ENCODE measurements around the gene CORO2B. TPM values are rescaled to one million over a fixed set of nuclear protein-coding genes. Genes with fewer than 3 reads are reported as not detected.

CORO2B gene
- total and polyA plus RNA-seq, 2 experiments from 2014 or later, result 1.6 to 4.6 TPM

DNA sequence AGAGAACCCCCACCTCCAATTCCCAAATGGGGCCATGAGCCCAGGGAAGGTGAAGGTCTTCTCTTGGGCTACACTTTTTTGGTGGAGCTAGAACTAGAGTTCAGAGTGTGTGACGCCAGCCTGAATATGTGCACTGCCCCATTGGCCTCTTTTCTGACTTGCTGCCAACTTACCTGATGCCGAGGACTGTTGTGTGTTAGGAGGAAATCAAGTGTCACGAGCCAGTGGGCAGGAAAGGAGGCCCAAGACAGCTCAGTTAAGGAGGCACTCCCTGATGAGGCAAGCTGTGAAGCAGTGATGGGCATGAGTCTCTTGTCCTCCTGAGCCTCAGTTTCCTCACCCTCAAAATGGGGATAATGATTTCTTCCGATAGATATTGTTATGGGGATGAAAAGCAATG is 134.1 kb downstream of the CORO2B start (continued):
- TF ChIP-seq, protein P1, sequence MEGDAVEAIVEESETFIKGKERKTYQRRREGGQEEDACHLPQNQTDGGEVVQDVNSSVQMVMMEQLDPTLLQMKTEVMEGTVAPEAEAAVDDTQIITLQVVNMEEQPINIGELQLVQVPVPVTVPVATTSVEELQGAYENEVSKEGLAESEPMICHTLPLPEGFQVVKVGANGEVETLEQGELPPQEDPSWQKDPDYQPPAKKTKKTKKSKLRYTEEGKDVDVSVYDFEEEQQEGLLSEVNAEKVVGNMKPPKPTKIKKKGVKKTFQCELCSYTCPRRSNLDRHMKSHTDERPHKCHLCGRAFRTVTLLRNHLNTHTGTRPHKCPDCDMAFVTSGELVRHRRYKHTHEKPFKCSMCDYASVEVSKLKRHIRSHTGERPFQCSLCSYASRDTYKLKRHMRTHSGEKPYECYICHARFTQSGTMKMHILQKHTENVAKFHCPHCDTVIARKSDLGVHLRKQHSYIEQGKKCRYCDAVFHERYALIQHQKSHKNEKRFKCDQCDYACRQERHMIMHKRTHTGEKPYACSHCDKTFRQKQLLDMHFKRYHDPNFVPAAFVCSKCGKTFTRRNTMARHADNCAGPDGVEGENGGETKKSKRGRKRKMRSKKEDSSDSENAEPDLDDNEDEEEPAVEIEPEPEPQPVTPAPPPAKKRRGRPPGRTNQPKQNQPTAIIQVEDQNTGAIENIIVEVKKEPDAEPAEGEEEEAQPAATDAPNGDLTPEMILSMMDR (conservative IDR thresholded peaks at IDR 0.05; ENCODE audit: low read depth in 2 of 2), result no peak
- TF ChIP-seq NANOG (IDR thresholded peaks at IDR 0.05; ENCODE audit: borderline replicate concordance) (no peak), JUNB (IDR thresholded peaks at IDR 0.05; ENCODE audit: unreplicated experiment) (no peak)

DNA sequence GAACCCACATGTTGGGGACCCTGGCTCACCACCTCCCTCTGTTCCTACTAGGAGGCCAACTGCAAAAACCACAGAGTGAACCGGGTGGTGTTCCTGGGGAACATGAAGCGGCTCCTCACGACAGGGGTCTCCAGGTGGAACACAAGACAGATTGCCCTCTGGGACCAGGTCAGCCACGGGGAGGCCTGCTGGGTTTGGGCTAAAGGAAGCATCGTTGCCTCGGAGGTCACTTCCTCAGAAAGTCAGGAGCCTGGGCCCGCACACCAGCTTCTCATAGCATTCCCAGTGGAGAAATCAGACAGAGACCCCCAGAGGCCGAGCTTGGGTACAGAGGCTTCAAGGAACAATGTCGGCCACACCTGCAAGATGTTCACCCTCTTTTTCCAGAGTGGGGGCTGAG is 135.1 kb downstream of the CORO2B start:
- ATAC-seq (no peak; the same call in 2 of the 3 replicates), DNase-seq (ENCODE audit: low spot score) (no peak)
- Mint-ChIP-seq H3K4me3 (no peak overlapping the region), H3K4me1 (no peaks in the 10 kb centered on the region), H3K9me3 (no peaks in the 10 kb centered on the region), H3K27me3 (ENCODE audit: insufficient read depth, low read depth, poor library complexity) (peaks cover 8% of the 10 kb centered on the region), H3K27ac (no peak overlapping the region), H3K36me3 (ENCODE audit: low read depth) (no peaks in the 10 kb centered on the region; the same call in 2 of the 3 replicates)
- Histone ChIP-seq H3K9me2 (ENCODE audit: insufficient read depth) (no peaks in the 10 kb centered on the region), H3K4me3 (no peak overlapping the region), H3K4me1 (ENCODE audit: insufficient read depth) (no peaks in the 10 kb centered on the region), H4K20me1 (replicated peaks; ENCODE audit: insufficient read depth) (no peaks in the 10 kb centered on the region), H3K36me3 (ENCODE audit: insufficient read depth) (no peaks in the 10 kb centered on the region), H3K27me3 (ENCODE audit: insufficient read depth) (no peaks in the 10 kb centered on the region), H3F3A (replicated peaks; ENCODE audit: low read depth) (no peaks in the 10 kb centered on the region), H2AFZ (no peak overlapping the region), H3K4me2 (no peak overlapping the region), H3K27ac (ENCODE audit: low read depth) (no peak overlapping the region), H3K79me2 (replicated peaks; ENCODE audit: insufficient read depth) (no peaks in the 10 kb centered on the region)
- TF ChIP-seq, protein P1 (conservative IDR thresholded peaks at IDR 0.05; ENCODE audit: low read depth in 2 of 2), result peak in 1 of 2 experiments; percentile 36; a peak in 2 of 4 replicates
- no peak for TF ChIP-seq CREB1 (CRISPR knock-in tag; IDR thresholded peaks at IDR 0.05; ENCODE audit: low read depth)

DNA sequence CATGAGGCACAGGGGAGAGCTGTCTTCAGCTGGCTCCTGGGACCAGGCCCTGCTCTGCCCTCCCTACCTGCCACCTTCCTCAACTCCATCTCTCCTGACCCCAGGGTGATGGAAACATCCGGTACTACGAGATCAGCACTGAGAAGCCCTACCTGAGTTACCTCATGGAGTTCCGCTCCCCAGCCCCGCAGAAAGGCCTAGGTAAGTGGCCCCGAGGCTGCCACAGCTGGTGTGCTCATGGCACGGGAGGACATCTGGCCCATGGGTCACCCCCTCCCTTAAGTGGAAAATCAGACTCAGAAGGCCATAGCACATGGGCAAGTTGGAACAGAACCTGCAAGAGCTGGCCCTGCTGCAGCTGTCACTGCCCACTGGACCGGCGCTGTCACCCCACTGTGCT is 136.3 kb downstream of the CORO2B start:
- no peaks in the 10 kb centered on the region for H3K4me1 Mint-ChIP-seq
- TF ChIP-seq EZH2 (IDR thresholded peaks at IDR 0.05; ENCODE audit: low read depth, unreplicated experiment) (no peak), NANOG (IDR thresholded peaks at IDR 0.05; ENCODE audit: borderline replicate concordance) (no peak), JUNB (IDR thresholded peaks at IDR 0.05; ENCODE audit: unreplicated experiment) (no peak), ZNF331 (CRISPR knock-in tag; IDR thresholded peaks at IDR 0.05; ENCODE audit: low read depth) (no peak)
- TF ChIP-seq, protein P2, sequence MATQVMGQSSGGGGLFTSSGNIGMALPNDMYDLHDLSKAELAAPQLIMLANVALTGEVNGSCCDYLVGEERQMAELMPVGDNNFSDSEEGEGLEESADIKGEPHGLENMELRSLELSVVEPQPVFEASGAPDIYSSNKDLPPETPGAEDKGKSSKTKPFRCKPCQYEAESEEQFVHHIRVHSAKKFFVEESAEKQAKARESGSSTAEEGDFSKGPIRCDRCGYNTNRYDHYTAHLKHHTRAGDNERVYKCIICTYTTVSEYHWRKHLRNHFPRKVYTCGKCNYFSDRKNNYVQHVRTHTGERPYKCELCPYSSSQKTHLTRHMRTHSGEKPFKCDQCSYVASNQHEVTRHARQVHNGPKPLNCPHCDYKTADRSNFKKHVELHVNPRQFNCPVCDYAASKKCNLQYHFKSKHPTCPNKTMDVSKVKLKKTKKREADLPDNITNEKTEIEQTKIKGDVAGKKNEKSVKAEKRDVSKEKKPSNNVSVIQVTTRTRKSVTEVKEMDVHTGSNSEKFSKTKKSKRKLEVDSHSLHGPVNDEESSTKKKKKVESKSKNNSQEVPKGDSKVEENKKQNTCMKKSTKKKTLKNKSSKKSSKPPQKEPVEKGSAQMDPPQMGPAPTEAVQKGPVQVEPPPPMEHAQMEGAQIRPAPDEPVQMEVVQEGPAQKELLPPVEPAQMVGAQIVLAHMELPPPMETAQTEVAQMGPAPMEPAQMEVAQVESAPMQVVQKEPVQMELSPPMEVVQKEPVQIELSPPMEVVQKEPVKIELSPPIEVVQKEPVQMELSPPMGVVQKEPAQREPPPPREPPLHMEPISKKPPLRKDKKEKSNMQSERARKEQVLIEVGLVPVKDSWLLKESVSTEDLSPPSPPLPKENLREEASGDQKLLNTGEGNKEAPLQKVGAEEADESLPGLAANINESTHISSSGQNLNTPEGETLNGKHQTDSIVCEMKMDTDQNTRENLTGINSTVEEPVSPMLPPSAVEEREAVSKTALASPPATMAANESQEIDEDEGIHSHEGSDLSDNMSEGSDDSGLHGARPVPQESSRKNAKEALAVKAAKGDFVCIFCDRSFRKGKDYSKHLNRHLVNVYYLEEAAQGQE (IDR thresholded peaks at IDR 0.05; ENCODE audit: unreplicated experiment), result no peak

More for the DNA sequence above, 136.3 kb downstream of the CORO2B start:
- Mint-ChIP-seq H3K36me3 (ENCODE audit: low read depth) (no peaks in the 10 kb centered on the region; the same call in 2 of the 3 replicates), H3K27me3 (ENCODE audit: insufficient read depth, low read depth, poor library complexity) (peaks cover 11% of the 10 kb centered on the region), H3K27ac (no peak overlapping the region), H3K4me3 (no peak overlapping the region), H3K9me3 (no peaks in the 10 kb centered on the region)
- DNase-seq (ENCODE audit: low spot score), result no peak
- Histone ChIP-seq H4K20me1 (replicated peaks; ENCODE audit: insufficient read depth) (no peaks in the 10 kb centered on the region), H3K4me2 (no peak overlapping the region), H3K27me3 (ENCODE audit: insufficient read depth) (no peaks in the 10 kb centered on the region), H3F3A (replicated peaks; ENCODE audit: low read depth) (no peaks in the 10 kb centered on the region), H3K27ac (ENCODE audit: low read depth) (no peak overlapping the region), H3K79me2 (replicated peaks; ENCODE audit: insufficient read depth) (no peaks in the 10 kb centered on the region), H3K4me1 (ENCODE audit: insufficient read depth) (no peaks in the 10 kb centered on the region), H3K4me3 (no peak overlapping the region), H3K9me2 (ENCODE audit: insufficient read depth) (no peaks in the 10 kb centered on the region), H2AFZ (no peak overlapping the region), H3K36me3 (ENCODE audit: insufficient read depth) (no peaks in the 10 kb centered on the region)
- no peak for ATAC-seq

Data from GM23338 (cell line).